Activated CD8-positive, alpha-beta T cell treated with anti-CD3 and anti-CD28 coated beads, Interleukin-2, amount 10 ng/mL, durations not matched to agents 7 days and 5 days (primary cell): ENCODE results near the gene DDX28. TPM values are rescaled to one million over a fixed set of nuclear protein-coding genes. Genes with fewer than 3 reads are reported as not detected.
"Not testable (repeated sequence)": the region's sequence is repeated elsewhere in the genome, so short reads cannot be mapped to it uniquely, and the experiment has no call there.

Experiments
- ATAC-seq: fragments of 150-1000 bp; cut with Tn5 transposase; one replicate; pipeline ENCODE4 v1.10.0; 2021; ENCODE audit warnings: moderate library complexity
- CTCF ChIA-PET: fragments of 350-600 bp; sonication (Branson Sonifier 250); formaldehyde crosslinking; loops from one replicate; lab custom pipeline; 2021; ENCODE audit warnings: antibody characterized with exemption; lab: Charles Lee
- POLR2A ChIA-PET: fragments of 350-600 bp; sonication (Branson Sonifier 250); formaldehyde crosslinking; loops from one replicate; lab custom pipeline; 2021; ENCODE audit warnings: antibody characterized with exemption; lab: Charles Lee
- DNase-seq: peaks from one replicate; pipeline ENCODE4 v3.0.0-alpha.2; 2020
- H3K27ac Mint-ChIP-seq: one replicate; pipeline ENCODE4 v1.8.0; 2021; ENCODE audit warnings: mild to moderate bottlenecking, mixed read lengths
- H3K27me3 Mint-ChIP-seq: one replicate; pipeline ENCODE4 v1.8.0; 2021; ENCODE audit warnings: low read depth, mixed read lengths
- H3K36me3 Mint-ChIP-seq: one replicate; pipeline ENCODE4 v1.8.0; 2021; ENCODE audit warnings: low read depth, mixed read lengths
- H3K4me1 Mint-ChIP-seq: one replicate; pipeline ENCODE4 v1.8.0; 2021; ENCODE audit warnings: low read depth, mixed read lengths
- H3K4me3 Mint-ChIP-seq: one replicate; pipeline ENCODE4 v1.8.0; 2021; ENCODE audit warnings: mild to moderate bottlenecking, mixed read lengths
- H3K9me3 Mint-ChIP-seq: one replicate; pipeline ENCODE4 v1.8.0; 2022; ENCODE audit warnings: mixed read lengths; ENCODE audit not compliant: insufficient read depth
- total RNA-seq, 2 experiments: library from RNA; stranded (reverse); gene quantifications; one replicate each; pipeline ENCODE4 v1.2.3, GENCODE V29; 2021

The DDX28 gene
- total RNA-seq, 2 experiments from 2014 or later, result 13.6 to 13.9 TPM

DNA sequence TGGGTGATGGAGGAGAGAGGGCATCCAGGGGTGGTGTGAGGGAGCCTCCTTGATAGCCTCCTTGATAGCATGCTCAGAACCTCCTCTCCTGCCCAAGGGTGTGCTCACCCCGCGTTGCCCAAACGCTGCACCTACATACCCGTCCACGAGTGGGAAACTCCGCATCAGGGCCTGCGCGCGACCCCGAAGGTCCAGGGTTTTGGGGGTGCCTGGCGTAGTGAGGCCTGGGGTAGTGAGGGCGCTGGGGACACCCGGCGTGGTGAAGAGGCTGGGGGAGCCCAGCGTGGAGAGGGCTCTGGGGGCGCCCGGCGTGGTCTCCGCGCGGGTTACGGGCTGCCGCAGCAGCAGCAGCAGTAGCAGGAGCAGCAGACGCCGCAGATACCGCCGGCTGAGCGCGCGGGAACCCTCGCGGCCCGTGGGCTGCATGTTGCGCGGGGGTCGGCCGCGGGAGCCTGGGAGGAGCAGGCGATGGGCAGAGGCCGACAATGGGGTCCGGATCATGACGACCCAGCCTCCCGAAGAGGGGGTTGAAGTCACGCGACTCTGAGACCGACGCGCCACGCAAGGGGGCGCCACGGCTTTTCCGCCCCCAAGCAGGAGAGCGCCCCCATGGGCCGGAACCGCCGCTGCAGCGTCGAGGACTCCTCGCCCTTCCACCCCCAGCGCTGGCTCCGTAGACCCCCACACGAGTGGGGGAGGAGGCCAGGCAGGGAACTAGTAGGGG, 42.9 kb downstream of the DDX28 start, which contains the start of gene DPEP3:
TSS of gene DPEP3 (minus strand) at position 545 of the 724 bp plus-strand sequence. CDS start at position 426, 119 bp downstream.
- DNase-seq (no peak), ATAC-seq (no peak)
- H3K4me3 Mint-ChIP-seq, result no peak within 1 kb of the TSS
- CTCF ChIA-PET, result interaction anchor here (0.8 to 5.4 kb wide), 3 partner anchors 9 to 61 kb away, joined by 3 to 32 read pairs (median 7); no protein-coding TSS in a partner anchor
- H3K4me1 Mint-ChIP-seq, result peaks cover 27% of the 10 kb centered on the region
- POLR2A ChIA-PET, result no interaction called here
- H3K9me3 Mint-ChIP-seq, result no peaks in the 10 kb centered on the region
- H3K27me3 Mint-ChIP-seq, result peaks cover 6% of the 10 kb centered on the region
- no peaks in the 10 kb centered on the region for H3K36me3 Mint-ChIP-seq
- H3K27ac Mint-ChIP-seq, result no peak within 1 kb of the TSS

- Mint-ChIP-seq H3K36me3 (no peaks in the 10 kb centered on the region), H3K27ac (no peak overlapping the region)
Measured at GRCh38 chr16:67977469-67978227, 45.4 kb downstream of the DDX28 start.

DNA sequence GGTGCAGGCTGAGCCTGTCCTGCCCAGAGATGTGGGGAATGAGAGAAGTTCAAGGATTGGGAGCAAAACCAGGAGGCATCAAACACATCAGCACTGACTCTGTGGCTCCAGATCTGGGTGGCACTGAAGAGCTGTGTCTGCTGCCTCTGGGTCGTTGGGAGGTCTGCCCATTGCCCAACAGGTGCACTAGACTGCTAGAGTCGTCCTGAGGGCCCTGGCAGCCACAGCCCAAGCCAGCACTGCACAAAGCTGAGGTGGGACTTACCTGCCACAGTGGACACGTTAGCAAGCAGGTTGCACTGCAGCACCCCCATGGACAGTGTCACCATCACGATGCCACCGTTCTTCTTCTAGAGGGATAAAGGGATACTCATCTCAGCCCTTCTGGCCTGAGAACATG, 46.0 kb downstream of the DDX28 start:
- POLR2A ChIA-PET, result no interaction called here
- CTCF ChIA-PET, result interaction anchor here (1.5 to 1.7 kb wide), 3 partner anchors 13 to 64 kb away, joined by 4 to 6 read pairs (median 4); no protein-coding TSS in a partner anchor
- DNase-seq (no peak), ATAC-seq (no peak)
- H3K27ac Mint-ChIP-seq, result no peak overlapping the region
- H3K9me3 Mint-ChIP-seq, result no peaks in the 10 kb centered on the region
- H3K4me1 Mint-ChIP-seq, result peaks cover 2% of the 10 kb centered on the region
- H3K4me3 Mint-ChIP-seq, result no peak overlapping the region
- no peaks in the 10 kb centered on the region for H3K36me3 Mint-ChIP-seq
- peaks cover 6% of the 10 kb centered on the region for H3K27me3 Mint-ChIP-seq

More at GRCh38 chr16:67977469-67978227, 45.4 kb downstream of the DDX28 start:
- Mint-ChIP-seq H3K9me3 (no peaks in the 10 kb centered on the region), H3K4me1 (peaks cover 2% of the 10 kb centered on the region), H3K4me3 (no peak overlapping the region), H3K27me3 (peaks cover 6% of the 10 kb centered on the region)
- no peak for ATAC-seq
- POLR2A ChIA-PET, result no interaction called here
- DNase-seq, result no peak
- CTCF ChIA-PET, result interaction anchor here (1.5 to 1.7 kb wide), 3 partner anchors 13 to 63 kb away, joined by 4 to 6 read pairs (median 4); no protein-coding TSS in a partner anchor

GRCh38 chr16:67976205-67976604, 46.8 kb downstream of the DDX28 start:
- no peak overlapping the region for H3K4me3 Mint-ChIP-seq
- H3K4me1 Mint-ChIP-seq, result peaks cover 2% of the 10 kb centered on the region
- H3K36me3 Mint-ChIP-seq, result no peaks in the 10 kb centered on the region
- POLR2A ChIA-PET, result no interaction called here
- ATAC-seq (no peak), DNase-seq (no peak)
- no peak overlapping the region for H3K27ac Mint-ChIP-seq
- H3K27me3 Mint-ChIP-seq, result peaks cover 6% of the 10 kb centered on the region
- CTCF ChIA-PET, result no interaction called here
- H3K9me3 Mint-ChIP-seq, result no peaks in the 10 kb centered on the region

DNA sequence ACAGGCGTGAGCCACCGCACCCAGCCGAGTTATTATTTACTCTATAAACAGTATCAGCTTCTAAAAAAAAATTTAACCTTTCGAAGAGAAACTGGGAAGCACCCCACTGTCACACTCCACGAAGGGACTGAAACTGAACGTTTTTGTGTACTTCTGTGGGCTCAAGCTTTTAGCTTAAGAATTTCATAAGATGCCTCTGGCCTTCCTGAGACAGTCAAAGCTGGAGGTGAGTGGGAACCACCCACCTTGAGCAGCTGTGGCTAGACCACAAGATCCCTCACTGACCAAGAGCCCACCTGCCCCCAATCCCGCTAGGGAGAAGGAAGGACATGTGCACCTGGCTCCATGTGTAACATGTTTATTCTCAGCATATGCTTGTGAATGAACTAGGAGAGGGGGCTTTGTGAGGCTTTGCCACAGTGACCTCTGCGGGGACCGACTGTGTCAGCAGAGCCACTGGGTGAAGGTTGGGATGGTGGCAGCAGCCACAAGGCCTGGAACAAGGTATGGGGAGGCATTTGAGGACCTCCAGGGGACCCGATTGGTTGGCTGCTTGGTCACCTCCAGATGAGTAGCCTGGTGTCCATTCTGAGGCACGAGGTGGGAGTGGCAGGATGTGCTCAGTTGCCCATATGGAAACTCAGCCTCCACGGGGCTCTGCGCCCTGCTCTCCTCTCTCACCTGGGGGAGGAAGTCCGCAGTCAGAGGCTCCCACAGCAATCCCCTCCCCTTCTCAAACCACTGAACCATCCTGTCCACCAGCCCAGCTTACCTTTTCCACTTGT, 47.5 kb downstream of the DDX28 start:
- CTCF ChIA-PET, result interaction anchor here (1.0 kb wide), 1 partner anchor 19 kb away, joined by 3 read pairs; no protein-coding TSS in a partner anchor
- H3K27ac Mint-ChIP-seq, result no peak overlapping the region
- no peak overlapping the region for H3K4me3 Mint-ChIP-seq
- H3K36me3 Mint-ChIP-seq, result no peaks in the 10 kb centered on the region
- no peak for ATAC-seq
- H3K27me3 Mint-ChIP-seq, result peaks cover 6% of the 10 kb centered on the region
- no peaks in the 10 kb centered on the region for H3K9me3 Mint-ChIP-seq
- POLR2A ChIA-PET, result no interaction called here
- peaks cover 2% of the 10 kb centered on the region for H3K4me1 Mint-ChIP-seq
- no peak for DNase-seq

DNA sequence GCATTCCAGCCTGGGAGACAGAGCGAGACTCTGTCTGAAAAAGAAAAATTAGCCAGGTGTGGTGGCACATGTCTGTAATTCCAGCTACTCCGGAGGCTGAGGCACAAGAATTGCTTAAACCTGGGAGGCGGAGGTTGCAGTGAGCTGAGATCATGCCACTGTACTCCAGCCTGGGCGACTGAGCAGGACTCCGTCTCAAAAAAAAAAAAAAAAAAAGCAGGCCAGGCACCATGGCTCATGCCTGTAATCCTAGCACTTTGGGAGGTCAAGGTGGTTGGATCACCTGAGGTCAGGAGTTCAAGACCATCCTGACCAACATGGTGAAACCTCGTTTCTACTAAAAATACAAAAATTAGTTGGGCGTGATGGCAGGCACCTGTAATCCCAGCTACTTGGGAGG, 50.7 kb downstream of the DDX28 start:
- H3K27me3 Mint-ChIP-seq, H3K36me3 Mint-ChIP-seq, DNase-seq, POLR2A ChIA-PET, H3K27ac Mint-ChIP-seq, H3K9me3 Mint-ChIP-seq, ATAC-seq, H3K4me3 Mint-ChIP-seq: not testable (repeated sequence)
- H3K4me1 Mint-ChIP-seq, result peaks cover 18% of the 10 kb centered on the region
- CTCF ChIA-PET, result interaction anchor here (1.0 kb wide), 1 partner anchor 9 kb away, joined by 3 read pairs; no protein-coding TSS in a partner anchor

DNA sequence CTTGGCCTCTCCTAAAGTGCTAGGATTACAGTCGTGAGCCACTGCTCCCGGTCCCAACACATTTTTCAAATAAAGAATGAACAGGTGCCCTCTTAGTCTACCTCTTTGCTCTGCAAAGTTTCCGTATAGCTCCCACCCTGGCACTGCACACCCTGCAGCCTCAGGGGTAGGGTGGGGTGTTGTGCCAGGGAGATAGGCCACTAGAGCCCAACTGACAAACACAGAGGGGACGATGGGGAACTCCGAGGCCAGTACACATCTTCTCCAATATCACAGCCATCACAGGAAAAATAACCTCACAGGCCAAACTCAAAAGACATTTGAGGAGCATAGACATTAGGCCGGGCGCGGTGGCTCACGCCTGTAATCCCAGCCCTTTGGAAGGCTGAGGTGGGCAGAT, 51.9 kb downstream of the DDX28 start:
- H3K36me3 Mint-ChIP-seq, result peaks cover 2% of the 10 kb centered on the region
- CTCF ChIA-PET, result interaction anchor here (2.4 kb wide), 1 partner anchor 10 kb away, joined by 7 read pairs; no protein-coding TSS in a partner anchor
- POLR2A ChIA-PET, result interaction anchor here (1.2 kb wide), 1 partner anchor 11 kb away, joined by 5 read pairs; no protein-coding TSS in a partner anchor
- ATAC-seq (no peak), DNase-seq (no peak)
- H3K4me1 Mint-ChIP-seq, result peaks cover 30% of the 10 kb centered on the region
- no peaks in the 10 kb centered on the region for H3K9me3 Mint-ChIP-seq
- H3K27ac Mint-ChIP-seq, result no peak overlapping the region
- peaks cover 2% of the 10 kb centered on the region for H3K27me3 Mint-ChIP-seq
- no peak overlapping the region for H3K4me3 Mint-ChIP-seq

Other genes starting within 250 kb of the DDX28 start
- gene RANBP10, start 216.7 kb downstream of the DDX28 start, total RNA-seq, result 10 to 100 TPM; 25.9 to 30.5 TPM
- gene TSNAXIP1, start 216.3 kb downstream of the DDX28 start, total RNA-seq, result under 1 TPM; 0.47 to 0.63 TPM
- gene THAP11, start 180.9 kb downstream of the DDX28 start, total RNA-seq, result 10 to 100 TPM; 50.2 to 52.4 TPM
- gene NUTF2, start 176.3 kb downstream of the DDX28 start, total RNA-seq, result 100 to 1,000 TPM; 125 to 134 TPM
- 10 to 100 TPM; 58.9 to 63.6 TPM for gene CENPT, start 175.5 kb downstream of the DDX28 start, total RNA-seq
- gene EDC4, start 150.2 kb downstream of the DDX28 start, total RNA-seq, result 100 to 1,000 TPM; 111 to 113 TPM
- 1 to 10 TPM; 1.2 to 1.4 TPM for gene NRN1L, start 138.3 kb downstream of the DDX28 start, total RNA-seq
- 10 to 100 TPM; 20.0 to 22.8 TPM for gene PSKH1, start 130.0 kb downstream of the DDX28 start, total RNA-seq
- 1 to 10 TPM; 5.5 TPM for gene CTRL, start 91.4 kb downstream of the DDX28 start, total RNA-seq
- 100 to 1,000 TPM; 257 to 275 TPM for gene PSMB10, start 86.4 kb downstream of the DDX28 start, total RNA-seq
- 10 to 100 TPM; 22.4 to 23.1 TPM for gene LCAT, start 79.1 kb downstream of the DDX28 start, total RNA-seq
- gene SLC12A4, start 54.6 kb downstream of the DDX28 start, total RNA-seq, result 10 to 100 TPM; 42.5 TPM
- not detected for gene DPEP3, start 42.7 kb downstream of the DDX28 start, total RNA-seq
- 1 to 10 TPM; 5.6 to 5.9 TPM for gene DPEP2, start 23.7 kb downstream of the DDX28 start, total RNA-seq
- not detected for gene DPEP2NB, start 7.3 kb downstream of the DDX28 start, total RNA-seq
- 10 to 100 TPM; 24.1 to 25.2 TPM for gene DUS2, start 52 bp upstream of the DDX28 start, total RNA-seq
- 100 to 1,000 TPM; 166 to 169 TPM for gene NFATC3, start 62.1 kb upstream of the DDX28 start, total RNA-seq
- gene ESRP2, start 212.9 kb upstream of the DDX28 start, total RNA-seq, result under 1 TPM in 1 of 2 experiments, not detected in 1; 0.18 TPM
- 1 to 10 TPM; 8.6 to 9.4 TPM for gene PLA2G15, start 222.1 kb upstream of the DDX28 start, total RNA-seq
- gene SLC7A6, start 241.3 kb upstream of the DDX28 start, total RNA-seq, result 10 to 100 TPM; 84.1 to 85.0 TPM